HG02870 (cell line): ENCODE measurements around the gene PPP2CA.
A peak's percentile ranks its signal among the peaks of the same experiment; 100 is the strongest.

Source experiments
- ATAC-seq: cut with Tn5 transposase; IDR thresholded peaks from one replicate; pipeline ENCODE4 v1.9.1; 2021; ENCODE audit warnings: mild to moderate bottlenecking, moderate library complexity; ENCODE audit not compliant: unreplicated experiment

Gene PPP2CA

DNA sequence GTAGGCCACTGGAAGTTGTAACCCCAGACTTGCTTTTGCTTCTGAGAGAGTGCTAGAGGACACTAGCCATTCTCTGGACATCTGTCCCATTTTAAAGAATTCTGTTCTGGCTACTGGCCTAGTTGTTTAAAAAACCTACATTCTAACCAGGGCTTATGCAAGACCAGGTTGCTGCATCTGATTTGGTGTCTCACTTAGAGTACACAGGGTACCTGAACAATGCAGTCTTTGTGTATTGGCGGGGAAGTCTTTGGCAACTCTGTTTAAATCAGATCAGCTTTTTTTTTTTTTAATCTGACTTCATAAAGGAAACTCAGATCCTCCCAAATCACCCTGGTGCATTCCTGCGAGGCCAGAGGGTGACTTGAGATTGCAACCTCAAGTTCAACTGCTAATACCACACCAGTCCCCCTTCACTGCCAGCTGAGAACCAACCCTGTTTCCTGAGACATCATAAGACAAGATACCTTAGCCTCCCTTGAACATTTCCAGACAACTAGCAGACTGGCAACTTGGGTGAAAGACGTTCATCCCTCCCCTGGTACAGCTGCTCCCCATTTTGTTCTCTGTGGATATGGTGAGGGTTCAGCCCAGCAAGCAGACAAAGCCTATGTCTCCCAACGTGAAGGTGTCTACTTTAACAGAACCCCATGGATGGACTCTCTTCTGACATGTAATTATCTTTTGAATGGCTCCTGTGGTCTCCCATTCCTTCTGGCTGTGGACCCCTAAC is 76.1 kb downstream of the PPP2CA start:
- ATAC-seq: no peak

DNA sequence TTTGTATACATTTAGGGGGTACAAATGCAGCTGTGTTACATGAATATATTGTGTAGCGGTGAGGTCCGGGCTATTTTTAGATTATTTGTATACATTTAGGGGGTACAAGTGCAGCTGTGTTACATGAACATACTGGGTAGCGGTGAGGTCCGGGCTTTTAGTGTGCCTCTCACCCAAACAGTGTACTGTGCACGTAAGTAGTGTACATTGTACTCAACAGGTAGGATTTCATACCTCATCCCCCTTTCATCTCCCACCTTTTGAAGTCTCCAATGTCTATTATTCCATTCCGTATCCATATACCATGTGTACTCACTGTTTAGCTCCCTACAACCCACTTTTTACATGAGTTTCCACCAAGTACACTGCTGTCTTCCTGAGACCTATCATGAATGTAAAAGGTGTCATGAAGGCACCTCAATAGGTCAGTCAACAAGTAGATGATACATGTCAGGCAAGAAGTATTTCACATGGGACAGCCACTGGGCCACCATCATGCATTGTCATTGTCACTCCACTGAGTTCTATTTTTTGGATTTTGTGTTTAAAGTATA is 76.8 kb downstream of the PPP2CA start:
- no peak for ATAC-seq

DNA sequence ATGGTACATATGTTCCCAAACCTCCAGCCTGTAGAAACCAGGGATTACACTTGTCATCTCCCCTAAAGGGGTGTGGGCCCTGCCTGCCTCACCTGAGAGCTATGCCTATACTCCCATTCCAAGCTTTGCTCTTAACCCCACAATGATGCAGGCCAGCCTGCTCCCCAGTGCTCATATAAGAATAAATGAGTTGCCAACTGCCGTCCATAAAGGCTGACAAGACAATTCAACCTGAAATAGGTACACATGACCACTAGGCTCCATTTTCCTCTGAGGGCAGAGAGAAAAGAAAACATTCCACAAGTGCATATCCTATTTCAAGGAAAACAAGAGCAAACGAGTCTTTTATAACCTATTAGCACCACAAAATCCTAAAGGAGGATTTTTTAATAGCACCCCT is 77.6 kb downstream of the PPP2CA start:
- no peak for ATAC-seq

DNA sequence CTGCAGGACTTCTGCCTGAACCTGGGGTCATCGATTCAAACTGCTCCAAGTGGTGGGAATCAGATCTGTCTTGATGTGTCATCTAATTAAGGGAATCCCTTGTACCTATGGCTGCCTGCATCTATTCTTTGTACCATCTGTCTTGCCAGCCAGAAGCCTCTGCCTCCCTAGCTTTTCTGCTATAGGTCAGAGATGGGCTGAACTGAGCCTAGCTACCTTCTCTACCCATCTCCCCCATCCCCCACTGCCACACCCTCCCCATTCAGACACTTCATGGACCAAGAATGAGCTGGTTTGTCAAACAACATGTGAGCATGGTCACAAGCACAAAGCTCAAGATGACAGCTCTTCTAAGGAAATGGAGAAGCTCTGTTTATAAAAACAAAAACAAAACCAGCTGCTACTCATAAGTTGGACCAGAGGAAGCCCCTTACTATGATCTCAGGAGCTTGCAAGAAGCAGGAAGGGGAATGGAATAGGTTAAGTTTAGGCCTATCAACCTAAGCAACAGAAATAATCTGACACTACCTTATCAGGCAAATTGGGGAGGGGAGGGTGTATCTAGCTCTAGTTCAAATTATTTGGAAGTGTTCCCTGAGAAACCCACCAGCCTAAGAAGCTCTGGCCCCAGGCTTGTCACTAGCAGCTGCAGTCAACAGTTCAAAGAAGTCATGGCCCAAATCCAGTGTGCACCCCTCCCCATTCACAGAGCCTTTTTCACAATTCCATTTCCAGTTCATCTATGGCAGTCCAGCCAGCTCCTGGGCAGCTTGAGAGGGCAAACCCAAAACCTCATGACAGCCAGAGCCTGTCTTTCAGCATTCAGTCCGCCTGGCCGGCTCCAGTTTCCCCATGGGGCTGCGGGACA is 79.0 kb downstream of the PPP2CA start:
- no peak for ATAC-seq

DNA sequence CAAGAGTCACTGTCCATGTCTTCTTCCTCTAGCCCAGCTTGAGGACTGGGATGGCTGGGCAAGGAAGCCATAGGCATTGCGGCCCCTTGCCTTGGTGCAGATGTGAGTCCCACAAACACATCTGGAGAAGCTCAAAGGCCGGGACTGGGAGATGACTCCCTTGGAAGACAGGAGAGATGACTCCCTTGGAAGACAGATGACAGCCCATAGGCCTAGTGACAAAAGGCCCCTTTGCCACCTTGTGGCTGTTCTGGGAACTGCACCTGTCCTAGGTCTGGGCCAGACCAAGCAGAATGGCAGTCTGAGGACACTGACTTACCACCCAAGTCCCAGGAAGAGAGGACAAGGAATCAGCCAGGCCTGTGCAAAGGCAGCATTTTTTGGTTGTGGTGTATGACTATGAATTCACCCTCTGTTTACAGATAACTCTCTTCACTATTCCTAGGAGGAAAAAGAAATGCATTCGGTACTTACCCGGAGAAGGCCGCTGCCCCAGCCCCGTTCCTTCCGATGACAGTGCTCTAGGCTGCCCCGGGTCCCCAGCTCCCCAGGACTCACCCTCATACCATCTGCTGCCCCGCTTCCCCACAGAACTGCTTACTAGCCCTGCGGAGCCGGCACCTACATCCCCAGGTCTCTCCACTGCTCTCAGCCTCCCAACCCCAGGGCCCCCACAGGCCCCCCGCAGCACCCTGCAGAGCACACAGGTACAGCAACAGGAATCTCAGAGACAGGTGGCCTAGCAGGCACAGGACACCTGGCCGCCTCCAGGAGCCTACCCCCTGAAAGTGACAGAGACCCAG is 79.9 kb downstream of the PPP2CA start:
- peak; percentile 54 for ATAC-seq

DNA sequence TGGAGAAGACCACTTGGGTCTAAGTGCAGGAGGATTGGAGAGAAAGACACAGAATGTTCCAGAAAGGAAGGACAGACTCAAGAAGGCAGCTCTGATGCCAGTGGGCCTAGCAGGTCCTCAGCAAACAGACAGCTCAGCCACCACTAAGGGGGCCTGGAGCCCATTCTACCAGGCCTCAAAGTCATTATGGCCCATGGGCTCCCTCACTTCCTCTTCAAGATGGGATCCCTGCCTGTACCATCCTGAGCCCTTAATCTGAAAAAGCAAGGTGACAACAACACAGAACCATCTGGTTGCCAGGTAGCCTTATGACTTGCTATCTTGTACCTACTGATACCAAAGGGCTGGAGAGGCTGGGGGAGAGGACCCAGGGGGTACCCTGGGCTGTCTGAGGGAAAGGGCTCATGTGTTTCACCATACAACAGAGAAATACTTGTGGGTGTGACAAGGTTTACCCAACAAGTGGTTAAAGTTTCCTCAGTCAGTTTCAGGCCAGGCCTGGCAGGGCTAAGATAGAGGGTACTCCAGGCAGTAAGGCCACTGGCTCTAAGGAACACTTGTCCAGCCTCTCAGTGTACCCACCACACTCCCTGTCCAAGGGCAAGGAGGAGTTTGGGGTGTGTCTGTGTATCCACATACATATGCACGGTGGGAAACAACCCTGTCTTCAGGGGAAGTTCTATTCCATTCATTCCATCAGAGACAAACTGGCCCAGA is 80.7 kb downstream of the PPP2CA start:
- no peak for ATAC-seq
